Body of pancreas (tissue), 4 donors: ENCODE results near the gene FSTL1. TPM values are rescaled to one million over a fixed set of nuclear protein-coding genes. Genes with fewer than 3 reads are reported as not detected.

ENCODE experiments used
- ATAC-seq: fragments of 150-250 bp; one replicate; pipeline ENCODE4 v1.9.1; 2016
- DNase-seq, 4 donors: peaks; one replicate each; pipeline ENCODE4 v3.0.0-alpha.2; 2019
- H3K27ac ChIP-seq, 4 donors: fragments of 200-600 bp; sonication (generic); 1 replicate in 3 of 4; 2 replicates in 1 of 4; pipeline versions ENCODE4 v1.5.1 to v1.6.1; 2016 to 2019; ENCODE audit warnings: mild to moderate bottlenecking in 1 of 4, mixed read lengths in 1 of 4, moderate library complexity in 1 of 4
- H3K27me3 ChIP-seq, 2 donors: fragments of 200-600 bp; sonication (generic); one replicate each; pipeline ENCODE4 v1.6.0; 2016; ENCODE audit warnings: mild to moderate bottlenecking in 1 of 2
- H3K36me3 ChIP-seq, 2 donors: fragments of 200-600 bp; sonication (generic); replicated peaks in 1 of 2; 2 replicates each; pipeline ENCODE4 v1.5.1; 2016; ENCODE audit warnings: low read depth in 2 of 2; ENCODE audit not compliant: insufficient read depth in 1 of 2
- H3K4me1 ChIP-seq: fragments of 200-600 bp; sonication (generic); one replicate; pipeline ENCODE4 v1.6.0; 2016
- H3K4me3 ChIP-seq, 2 donors: fragments of 200-600 bp; sonication (generic); 1 replicate in 1 of 2; 2 replicates in 1 of 2; pipeline ENCODE4 v1.5.1; 2016 to 2019
- H3K9me3 ChIP-seq, 3 donors: fragments of 200-600 bp; sonication (generic); 1 replicate in 2 of 3; 2 replicates in 1 of 3; pipeline ENCODE4 v1.5.1; 2016
- CTCF ChIP-seq, 7 experiments: fragments of 450-650 bp in 4 of 7; fragments of 200-600 bp in 3 of 7; sonication (generic) in 3 of 7; IDR thresholded peaks; one replicate each; pipeline ENCODE4 v1.5.1; 2016 to 2019; ENCODE audit warnings: antibody characterized with exemption in 7 of 7
- POLR2A ChIP-seq, 3 donors: fragments of 450-650 bp; IDR thresholded peaks; one replicate each; pipeline ENCODE4 v1.6.1; 2016; ENCODE audit warnings: antibody characterized with exemption in 3 of 3, mild to moderate bottlenecking in 2 of 3
- WGBS, 2 donors: methylation state at CpG; one replicate each; pipeline ENCODE4 v1.1.5; 2017; 5-methylcytosine and 5-hydroxymethylcytosine counted together
- intact Hi-C: fragments of 100-400 bp; cut with DNase I; formaldehyde crosslinking; loops from one replicate; pipeline ENCODE4 v1.15.1; 2023
- total RNA-seq, 2 donors: library from RNA; depleted of rRNA; stranded (reverse); fragments of >200 nt; gene quantifications; one replicate each; pipeline ENCODE4 v1.1.0, GENCODE V29; 2016

The FSTL1 gene
- total RNA-seq, 2 donors from 2014 or later = 55.0 to 82.2 TPM

GRCh38 chr3:120470870-120471269 is 20.1 kb upstream of the FSTL1 start:
- TF ChIP-seq POLR2A (IDR thresholded peaks at IDR 0.05) = no peak
- no peak for TF ChIP-seq CTCF (IDR thresholded peaks at IDR 0.05)
- H3K36me3 ChIP-seq = no peaks in the 10 kb centered on the region
- intact Hi-C loops = no loop called here
- no peak overlapping the region for H3K4me3 ChIP-seq
- H3K27ac ChIP-seq = no peak overlapping the region
- WGBS, 2 donors = 30 to 42% methylated on average over 2 of the region's 2 CpGs
- H3K27me3 ChIP-seq = no peaks in the 10 kb centered on the region
- DNase-seq (no peak), ATAC-seq (no peak)
- H3K9me3 ChIP-seq = no peaks in the 10 kb centered on the region
- H3K4me1 ChIP-seq = no peaks in the 10 kb centered on the region

- Histone ChIP-seq H3K4me3 (no peak overlapping the region), H3K27me3 (no peaks in the 10 kb centered on the region), H3K36me3 (no peaks in the 10 kb centered on the region), H3K27ac (no peak overlapping the region), H3K9me3 (no peaks in the 10 kb centered on the region), H3K4me1 (no peaks in the 10 kb centered on the region)
- DNase-seq (no peak), ATAC-seq (no peak)
- WGBS, 2 donors = 74 to 79% methylated on average over 4 of the region's 4 CpGs
- intact Hi-C loops = no loop called here
- TF ChIP-seq POLR2A (IDR thresholded peaks at IDR 0.05) = no peak
- no peak for TF ChIP-seq CTCF (IDR thresholded peaks at IDR 0.05)
Observed at GRCh38 chr3:120469882-120470301, 19.1 kb upstream of the FSTL1 start.

- ATAC-seq = no peak
- Histone ChIP-seq H3K36me3 (no peaks in the 10 kb centered on the region), H3K27ac (no peak overlapping the region), H3K9me3 (no peaks in the 10 kb centered on the region), H3K27me3 (no peaks in the 10 kb centered on the region), H3K4me1 (no peaks in the 10 kb centered on the region), H3K4me3 (no peak overlapping the region)
- WGBS, 2 donors = 79 to 87% methylated on average over 3 of the region's 3 CpGs
- DNase-seq = no peak
- TF ChIP-seq POLR2A (IDR thresholded peaks at IDR 0.05) (no peak), CTCF (IDR thresholded peaks at IDR 0.05) (no peak)
- intact Hi-C loops = no loop called here
Observed at GRCh38 chr3:120469440-120469839, 18.6 kb upstream of the FSTL1 start.

- no peak for ATAC-seq
- H3K27ac ChIP-seq = no peak overlapping the region
- no peaks in the 10 kb centered on the region for H3K9me3 ChIP-seq
- no peaks in the 10 kb centered on the region for H3K27me3 ChIP-seq
- intact Hi-C loops = no loop called here
- no peaks in the 10 kb centered on the region for H3K4me1 ChIP-seq
- H3K36me3 ChIP-seq = no peaks in the 10 kb centered on the region
- no peak for TF ChIP-seq POLR2A (IDR thresholded peaks at IDR 0.05)
- TF ChIP-seq CTCF (IDR thresholded peaks at IDR 0.05) = no peak
- H3K4me3 ChIP-seq = no peak overlapping the region
- DNase-seq = no peak
- WGBS, 2 donors = 85 to 91% methylated on average over 5 of the region's 5 CpGs
Observed at GRCh38 chr3:120468635-120469295, 18.0 kb upstream of the FSTL1 start.

- Histone ChIP-seq H3K36me3 (no peaks in the 10 kb centered on the region), H3K27ac (no peak overlapping the region), H3K27me3 (no peaks in the 10 kb centered on the region), H3K4me3 (no peak overlapping the region), H3K9me3 (no peaks in the 10 kb centered on the region), H3K4me1 (no peaks in the 10 kb centered on the region)
- 76 to 81% methylated on average over 4 of the region's 4 CpGs for WGBS, 2 donors
- TF ChIP-seq POLR2A (IDR thresholded peaks at IDR 0.05) = no peak
- no peak for TF ChIP-seq CTCF (IDR thresholded peaks at IDR 0.05)
- intact Hi-C loops = no loop called here
- ATAC-seq (no peak), DNase-seq (no peak)
Observed at GRCh38 chr3:120462409-120462959, 11.7 kb upstream of the FSTL1 start.
